ENCODE measurements around the gene PROSER3. TPM values are rescaled to one million over a fixed set of nuclear protein-coding genes. Genes with fewer than 3 reads are reported as not detected.

The PROSER3 gene
- total and polyA plus RNA-seq, 2 of the 13 experiments (the other 11 are each of a cell fraction or from before 2014, with no cell fraction given) = 5.1 to 5.7 TPM

GRCh38 chr19:35767288-35768081, 9.5 kb downstream of the PROSER3 start (continued):
- TF ChIP-seq ZFY (CRISPR knock-in tag; IDR thresholded peaks at IDR 0.05) (peak; percentile 57; the same call in 1 of the 2 replicates), ZNF709 (CRISPR knock-in tag; IDR thresholded peaks at IDR 0.05) (no peak), SIN3B (IDR thresholded peaks at IDR 0.05; ENCODE audit: low read length) (no peak), YY1 (IDR thresholded peaks at IDR 0.05; ENCODE audit: insufficient read depth, insufficient replicate concordance, low read depth, low read length) (no peak), NFE2L1 (CRISPR knock-in tag; IDR thresholded peaks at IDR 0.05; ENCODE audit: borderline replicate concordance) (no peak), ZNF772 (CRISPR knock-in tag; IDR thresholded peaks at IDR 0.05) (no peak), ZNF567 (CRISPR knock-in tag; IDR thresholded peaks at IDR 0.05; ENCODE audit: borderline replicate concordance) (no peak), SIX4 (CRISPR knock-in tag; IDR thresholded peaks at IDR 0.05) (no peak), ZNF331 (CRISPR knock-in tag; IDR thresholded peaks at IDR 0.05) (no peak), SMAD3 (CRISPR knock-in tag; IDR thresholded peaks at IDR 0.05) (no peak), HDAC1 (CRISPR knock-in tag; IDR thresholded peaks at IDR 0.05) (0 out of 2 replicates have a peak, but pooled peaks have one; percentile 38), POLR2G (IDR thresholded peaks at IDR 0.05; ENCODE audit: low read depth, low read length) (no peak), ZNF605 (CRISPR knock-in tag; IDR thresholded peaks at IDR 0.05) (no peak), ZHX1 (CRISPR knock-in tag; IDR thresholded peaks at IDR 0.05; ENCODE audit: low read depth) (no peak), ZNF136 (CRISPR knock-in tag; IDR thresholded peaks at IDR 0.05; ENCODE audit: low read depth) (no peak), FOSL2 (CRISPR knock-in tag; IDR thresholded peaks at IDR 0.05) (peak; percentile 9; the same call in 1 of the 2 replicates), ZNF224 (CRISPR knock-in tag; IDR thresholded peaks at IDR 0.05) (no peak), GRHL1 (CRISPR knock-in tag; conservative IDR thresholded peaks at IDR 0.05) (no peak), ZBTB20 (CRISPR knock-in tag; IDR thresholded peaks at IDR 0.05; ENCODE audit: borderline replicate concordance, low read depth) (no peak), ZNF282 (IDR thresholded peaks at IDR 0.05; ENCODE audit: partially characterized antibody) (no peak), DDIT3 (CRISPR knock-in tag; IDR thresholded peaks at IDR 0.05) (no peak), WIZ (CRISPR knock-in tag; IDR thresholded peaks at IDR 0.05) (no peak), TCF7L2 (IDR thresholded peaks at IDR 0.05; ENCODE audit: low read depth, low read length) (no peak), ZNF570 (CRISPR knock-in tag; IDR thresholded peaks at IDR 0.05; ENCODE audit: borderline replicate concordance) (no peak)

Data from HepG2 (cell line).